ENCODE data around the gene HERPUD2.

DNA sequence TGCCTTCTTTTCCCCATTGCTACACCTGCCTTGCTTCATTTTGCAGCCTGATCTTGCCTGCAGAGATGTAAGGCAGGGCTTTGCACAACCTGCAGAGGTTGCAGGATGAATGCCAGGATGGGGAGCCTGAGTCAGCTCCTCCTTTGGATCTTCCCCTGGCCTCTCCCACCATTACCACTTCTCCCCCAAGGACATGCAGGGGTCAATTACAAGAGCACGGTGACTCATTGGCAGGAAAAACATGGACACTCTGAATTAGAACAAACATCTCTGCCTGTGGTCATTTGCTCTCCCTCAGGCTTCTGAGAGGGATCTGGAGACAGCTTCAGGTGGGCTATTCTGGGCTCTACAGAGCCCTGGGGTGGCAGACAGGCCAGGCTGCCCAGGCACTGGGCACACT, 89.2 kb downstream of the HERPUD2 start:
- no peak for TF ChIP-seq CTCF (IDR thresholded peaks at IDR 0.05)
- TF ChIP-seq POLR2AphosphoS5 (IDR thresholded peaks at IDR 0.05; ENCODE audit: low read depth, low read length), result no peak
- TF ChIP-seq SIN3A (IDR thresholded peaks at IDR 0.05; ENCODE audit: borderline replicate concordance, insufficient read depth, low read depth, low read length), result no peak
- TF ChIP-seq, protein P1, sequence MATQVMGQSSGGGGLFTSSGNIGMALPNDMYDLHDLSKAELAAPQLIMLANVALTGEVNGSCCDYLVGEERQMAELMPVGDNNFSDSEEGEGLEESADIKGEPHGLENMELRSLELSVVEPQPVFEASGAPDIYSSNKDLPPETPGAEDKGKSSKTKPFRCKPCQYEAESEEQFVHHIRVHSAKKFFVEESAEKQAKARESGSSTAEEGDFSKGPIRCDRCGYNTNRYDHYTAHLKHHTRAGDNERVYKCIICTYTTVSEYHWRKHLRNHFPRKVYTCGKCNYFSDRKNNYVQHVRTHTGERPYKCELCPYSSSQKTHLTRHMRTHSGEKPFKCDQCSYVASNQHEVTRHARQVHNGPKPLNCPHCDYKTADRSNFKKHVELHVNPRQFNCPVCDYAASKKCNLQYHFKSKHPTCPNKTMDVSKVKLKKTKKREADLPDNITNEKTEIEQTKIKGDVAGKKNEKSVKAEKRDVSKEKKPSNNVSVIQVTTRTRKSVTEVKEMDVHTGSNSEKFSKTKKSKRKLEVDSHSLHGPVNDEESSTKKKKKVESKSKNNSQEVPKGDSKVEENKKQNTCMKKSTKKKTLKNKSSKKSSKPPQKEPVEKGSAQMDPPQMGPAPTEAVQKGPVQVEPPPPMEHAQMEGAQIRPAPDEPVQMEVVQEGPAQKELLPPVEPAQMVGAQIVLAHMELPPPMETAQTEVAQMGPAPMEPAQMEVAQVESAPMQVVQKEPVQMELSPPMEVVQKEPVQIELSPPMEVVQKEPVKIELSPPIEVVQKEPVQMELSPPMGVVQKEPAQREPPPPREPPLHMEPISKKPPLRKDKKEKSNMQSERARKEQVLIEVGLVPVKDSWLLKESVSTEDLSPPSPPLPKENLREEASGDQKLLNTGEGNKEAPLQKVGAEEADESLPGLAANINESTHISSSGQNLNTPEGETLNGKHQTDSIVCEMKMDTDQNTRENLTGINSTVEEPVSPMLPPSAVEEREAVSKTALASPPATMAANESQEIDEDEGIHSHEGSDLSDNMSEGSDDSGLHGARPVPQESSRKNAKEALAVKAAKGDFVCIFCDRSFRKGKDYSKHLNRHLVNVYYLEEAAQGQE (IDR thresholded peaks at IDR 0.05; ENCODE audit: insufficient read depth in 1 of 2, low read depth in 2 of 2, low read length in 1 of 2), result no peak

All from Panc1 (cell line).